GM18498 (cell line): ENCODE results near the gene DAB1.

Experiments used
- ATAC-seq: cut with Tn5 transposase; IDR thresholded peaks from one replicate; pipeline ENCODE4 v1.9.1; 2021; ENCODE audit warnings: mild to moderate bottlenecking, moderate library complexity; ENCODE audit not compliant: unreplicated experiment

DAB1 gene

GRCh38 chr1:57418971-57419370 is 4.9 kb downstream of the DAB1 start:
- ATAC-seq = no peak

DNA sequence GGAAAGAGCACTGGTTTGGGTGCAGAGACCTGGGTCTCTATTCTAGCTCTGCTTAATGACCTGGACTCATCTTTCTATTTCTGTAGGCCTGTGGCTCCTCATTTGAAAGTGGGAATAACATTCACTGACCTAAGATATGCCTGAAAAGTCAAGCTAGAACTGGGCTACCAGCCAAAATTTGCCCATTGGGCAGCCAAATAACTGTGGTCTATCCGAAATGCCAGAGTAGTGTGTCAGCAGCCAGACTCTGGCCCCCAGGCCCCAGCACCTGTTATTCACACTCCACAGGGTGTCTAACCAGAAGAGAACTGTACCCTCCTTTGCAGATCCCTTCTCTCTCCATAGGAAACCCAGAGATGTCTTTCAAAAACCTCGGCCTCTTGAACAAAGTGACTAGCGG is 12.6 kb downstream of the DAB1 start:
- no peak for ATAC-seq

GRCh38 chr1:57410508-57410907 is 13.4 kb downstream of the DAB1 start:
- no peak for ATAC-seq

DNA sequence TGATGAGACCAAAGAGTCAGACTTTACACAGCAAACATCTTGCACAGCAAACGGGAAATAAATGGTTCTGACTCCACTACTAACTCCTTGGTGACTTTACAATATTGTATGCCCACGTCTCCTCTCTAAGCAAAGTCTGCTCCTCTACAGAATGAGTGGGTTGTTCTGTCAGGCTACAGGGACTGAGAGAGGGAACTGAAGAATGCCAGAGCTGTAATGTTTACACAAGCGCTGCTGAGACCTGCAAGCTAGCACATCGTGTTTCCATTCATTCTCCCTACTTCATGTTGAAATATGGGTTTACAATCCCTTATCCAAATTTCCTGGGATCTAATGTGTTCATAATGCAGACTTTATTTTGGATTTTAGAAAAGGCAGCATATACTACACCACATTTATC is 15.9 kb downstream of the DAB1 start:
- ATAC-seq = no peak

DNA sequence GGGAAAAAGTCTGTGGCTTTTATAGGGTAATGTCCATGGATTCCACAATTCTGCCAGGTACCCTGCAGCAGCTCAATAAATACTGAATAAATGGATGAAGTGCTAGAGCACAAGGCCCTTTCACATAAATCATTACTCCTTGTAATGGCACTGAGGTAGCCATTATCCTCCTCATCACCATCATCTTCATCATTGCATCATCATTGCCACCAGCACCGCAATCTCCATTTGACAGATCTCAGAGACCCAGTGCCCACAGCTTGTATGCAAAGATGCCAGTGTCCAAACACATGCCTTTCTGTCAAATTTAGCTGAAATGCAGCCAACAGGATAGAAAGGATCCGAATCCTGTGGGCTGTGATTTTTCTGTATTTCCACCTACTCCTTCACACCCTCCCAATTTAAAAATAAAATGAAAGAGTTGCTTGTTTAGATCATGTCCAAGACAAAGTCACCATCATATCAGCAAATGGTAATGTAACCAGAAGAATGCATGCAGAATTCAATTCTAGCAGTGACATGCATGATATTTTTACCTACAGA is 17.4 kb downstream of the DAB1 start:
- no peak for ATAC-seq

GRCh38 chr1:57404884-57405283 is 19.0 kb downstream of the DAB1 start:
- ATAC-seq = no peak

- ATAC-seq = no peak
Observed at GRCh38 chr1:57403201-57403600, 20.7 kb downstream of the DAB1 start.

- no peak for ATAC-seq
Observed at GRCh38 chr1:57401671-57402070, 22.2 kb downstream of the DAB1 start.

DNA sequence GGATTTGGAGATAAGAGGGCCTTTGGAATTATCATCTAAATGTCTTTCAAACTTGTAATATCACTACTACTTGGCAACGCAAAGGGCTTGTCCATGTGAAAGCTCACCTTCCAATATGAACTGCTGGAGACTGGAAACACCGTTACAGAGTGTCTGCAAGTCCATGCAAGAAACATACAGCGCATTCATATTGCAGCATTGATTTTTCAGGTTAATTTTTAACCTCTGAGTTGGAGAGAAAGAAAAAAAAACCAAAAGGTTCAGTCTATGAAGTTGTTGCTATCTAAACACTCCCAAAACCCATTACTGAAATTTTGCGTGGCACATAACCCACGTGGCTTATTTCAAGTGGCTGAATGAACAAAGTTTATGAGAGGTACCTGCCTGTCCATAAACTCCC is 23.8 kb downstream of the DAB1 start:
- ATAC-seq = no peak

GRCh38 chr1:57393058-57393584 is 30.7 kb downstream of the DAB1 start:
- no peak for ATAC-seq

DNA sequence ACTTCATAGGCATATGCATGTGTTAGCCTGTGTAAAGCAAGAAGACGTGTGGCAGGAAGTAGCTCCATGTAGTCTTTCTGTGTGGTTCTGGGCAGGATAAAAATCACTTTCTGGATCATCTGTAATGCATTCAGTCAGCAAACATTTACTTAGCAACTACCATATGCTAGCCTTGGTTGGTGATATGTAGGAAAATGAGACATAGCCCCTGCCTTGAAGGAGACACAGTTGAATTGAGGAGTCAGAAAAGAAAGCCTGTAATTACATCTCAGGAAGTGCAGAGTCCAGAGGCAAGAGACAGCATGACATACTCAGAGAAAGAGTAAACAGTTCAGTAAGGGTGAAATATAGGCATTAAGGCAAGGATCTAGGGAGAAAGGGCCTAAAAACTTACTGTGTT is 38.5 kb downstream of the DAB1 start:
- ATAC-seq = no peak

GRCh38 chr1:57384901-57385300 is 39.0 kb downstream of the DAB1 start:
- ATAC-seq = no peak

DNA sequence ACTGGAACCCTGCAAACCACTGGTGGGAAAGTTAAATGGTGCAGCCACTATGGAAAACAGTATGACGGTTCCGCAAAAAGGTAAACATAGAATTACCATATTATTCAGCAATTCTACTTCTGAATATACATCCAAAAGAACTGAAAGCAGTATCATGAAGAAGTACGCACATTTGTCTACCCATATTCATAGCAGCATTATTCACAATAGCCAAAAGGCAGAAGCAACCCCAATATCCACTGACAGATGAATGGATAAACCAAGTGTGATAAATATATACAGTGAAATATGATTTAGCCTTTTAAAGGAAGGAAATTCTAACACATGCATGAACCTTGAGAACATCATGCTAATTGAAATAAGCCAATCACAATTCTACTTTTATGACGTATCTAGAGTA is 39.6 kb downstream of the DAB1 start:
- ATAC-seq = no peak

- no peak for ATAC-seq
Observed at GRCh38 chr1:57381871-57382270, 42.0 kb downstream of the DAB1 start.

GRCh38 chr1:57381426-57381825 is 42.4 kb downstream of the DAB1 start:
- no peak for ATAC-seq

GRCh38 chr1:57380923-57381322 is 42.9 kb downstream of the DAB1 start:
- ATAC-seq = no peak

GRCh38 chr1:57378534-57378933 is 45.3 kb downstream of the DAB1 start:
- ATAC-seq = no peak

DNA sequence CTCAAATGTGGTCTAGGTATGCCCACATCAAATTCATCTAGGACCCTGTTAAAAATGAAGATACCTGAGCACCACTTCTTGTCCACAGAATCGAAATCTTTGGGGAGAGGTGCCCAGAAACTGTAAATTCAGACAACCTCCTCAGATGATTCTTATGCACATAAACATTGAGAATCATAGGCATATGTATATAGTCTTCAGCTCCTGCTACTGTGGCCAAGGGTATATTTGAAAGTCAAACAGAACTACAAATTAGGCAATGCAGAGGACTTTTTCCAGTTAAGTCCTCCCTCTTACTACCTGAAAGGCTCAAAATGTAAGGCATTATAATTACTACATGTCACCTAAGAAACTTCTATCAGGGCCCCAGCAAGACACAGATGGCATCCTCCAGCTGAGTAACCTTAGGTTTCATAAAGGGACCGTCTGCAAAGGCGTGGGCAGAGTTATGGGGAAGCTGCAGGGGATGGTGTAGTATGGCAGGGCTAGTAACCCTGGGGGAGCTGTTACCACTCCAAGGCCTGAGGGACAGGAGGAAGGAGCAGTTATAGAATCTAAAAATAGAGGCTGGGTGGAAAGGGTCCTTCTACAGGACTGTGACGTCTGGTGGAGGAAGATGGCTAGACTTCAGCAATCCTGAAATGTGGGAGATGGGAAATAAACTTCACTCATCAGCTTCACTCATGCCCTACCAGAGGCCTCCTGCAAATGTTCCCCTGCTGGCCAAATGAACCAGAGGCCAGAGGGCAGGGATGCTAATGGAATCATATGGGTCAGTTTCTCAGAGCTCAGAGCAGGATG is 46.3 kb downstream of the DAB1 start:
- ATAC-seq = no peak

DNA sequence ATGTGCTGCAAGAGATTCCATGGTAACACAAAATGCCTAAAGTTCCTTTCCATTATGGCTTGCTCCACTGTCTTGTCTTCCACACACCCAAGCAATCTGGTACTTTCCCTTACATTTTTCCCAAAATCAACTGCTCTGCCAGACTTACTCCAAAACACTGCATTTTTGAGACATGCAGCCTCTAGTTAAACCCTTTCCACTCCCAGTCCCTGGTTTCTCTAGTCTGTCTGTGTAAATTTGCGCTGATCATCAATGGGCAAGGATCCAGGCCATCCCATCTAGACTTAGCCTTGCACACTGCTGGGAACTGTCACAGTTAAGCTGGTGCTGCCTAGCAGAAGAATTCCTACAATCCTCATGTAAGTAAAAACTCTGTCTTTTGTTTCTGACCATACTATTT is 47.8 kb downstream of the DAB1 start:
- no peak for ATAC-seq

DNA sequence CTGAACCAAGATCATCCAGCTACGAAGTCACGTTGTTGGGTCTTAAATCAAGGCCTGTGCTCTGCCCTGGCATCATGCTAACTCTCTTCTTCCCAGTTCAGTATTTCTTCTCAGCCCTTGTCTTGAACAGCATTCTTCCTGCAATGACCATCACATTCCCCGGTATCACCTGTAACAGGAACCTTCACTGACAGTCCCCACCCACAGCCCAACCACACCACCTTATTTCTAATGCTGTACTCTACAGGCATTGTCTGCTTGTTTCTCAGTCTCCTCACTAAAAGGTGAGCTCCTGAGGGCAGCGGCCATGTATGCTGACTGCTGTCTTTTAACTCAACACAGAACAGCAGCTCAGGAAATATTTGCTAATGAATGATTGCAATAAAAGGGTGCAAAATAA is 54.0 kb downstream of the DAB1 start:
- no peak for ATAC-seq

DNA sequence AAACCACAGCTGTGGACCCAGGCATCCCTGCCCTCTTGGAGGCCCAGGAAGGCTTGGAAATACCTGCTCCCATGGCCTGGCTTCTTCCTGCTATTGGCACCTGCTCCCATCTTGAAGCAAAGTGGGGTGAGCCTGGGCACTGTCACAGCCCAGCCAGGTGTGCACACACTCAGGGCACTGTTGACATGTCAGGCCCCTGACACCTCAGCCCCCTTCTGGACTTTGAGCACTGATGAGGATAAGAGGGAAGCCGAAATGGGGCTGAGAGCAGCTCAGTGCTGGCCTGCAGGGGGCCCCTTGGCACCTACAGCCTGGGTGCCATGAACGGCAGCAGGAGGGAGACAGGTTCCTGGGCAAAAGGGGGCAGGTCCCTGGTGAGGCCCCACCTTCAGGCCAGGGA is 55.9 kb downstream of the DAB1 start:
- ATAC-seq = no peak

DNA sequence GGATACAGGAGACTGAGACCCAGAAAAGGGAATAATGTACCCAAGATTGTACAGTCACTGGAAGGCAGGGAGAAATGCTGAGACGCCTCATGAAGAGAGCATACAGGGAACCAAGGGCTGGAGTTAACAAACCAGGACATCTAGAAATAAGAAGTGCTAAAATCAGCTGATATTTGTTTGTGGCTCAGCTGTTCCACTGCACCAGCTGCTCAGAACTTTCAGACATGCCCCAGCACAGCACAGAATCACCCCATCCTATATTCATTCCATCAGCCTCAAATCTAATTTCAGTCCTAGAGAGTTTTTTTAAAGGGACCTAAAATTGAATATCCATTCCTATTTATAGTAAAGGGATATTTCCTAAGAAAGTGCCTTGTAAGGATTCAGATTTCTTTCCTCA is 60.2 kb downstream of the DAB1 start:
- ATAC-seq = no peak

DNA sequence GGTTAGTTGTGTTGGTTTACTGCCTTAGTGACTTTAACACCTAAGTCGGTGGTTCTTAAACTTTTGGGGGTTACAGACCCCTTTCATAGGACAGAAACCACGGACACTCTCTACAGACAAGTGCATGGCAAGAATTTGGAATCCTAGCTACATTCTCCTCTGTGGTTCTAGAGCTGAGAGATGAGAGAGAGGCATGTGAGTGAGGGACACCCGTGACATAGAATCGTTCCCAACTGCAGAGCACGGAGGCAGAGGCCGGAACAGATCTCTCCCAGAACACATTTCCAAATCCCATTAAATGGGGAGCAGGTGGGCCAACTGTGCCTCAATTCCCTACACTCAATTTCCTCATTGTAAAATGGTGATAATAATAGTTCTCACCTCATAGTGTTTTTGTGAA is 60.7 kb downstream of the DAB1 start:
- no peak for ATAC-seq
